ENCODE data around the gene ARHGEF38.

Gene ARHGEF38

DNA sequence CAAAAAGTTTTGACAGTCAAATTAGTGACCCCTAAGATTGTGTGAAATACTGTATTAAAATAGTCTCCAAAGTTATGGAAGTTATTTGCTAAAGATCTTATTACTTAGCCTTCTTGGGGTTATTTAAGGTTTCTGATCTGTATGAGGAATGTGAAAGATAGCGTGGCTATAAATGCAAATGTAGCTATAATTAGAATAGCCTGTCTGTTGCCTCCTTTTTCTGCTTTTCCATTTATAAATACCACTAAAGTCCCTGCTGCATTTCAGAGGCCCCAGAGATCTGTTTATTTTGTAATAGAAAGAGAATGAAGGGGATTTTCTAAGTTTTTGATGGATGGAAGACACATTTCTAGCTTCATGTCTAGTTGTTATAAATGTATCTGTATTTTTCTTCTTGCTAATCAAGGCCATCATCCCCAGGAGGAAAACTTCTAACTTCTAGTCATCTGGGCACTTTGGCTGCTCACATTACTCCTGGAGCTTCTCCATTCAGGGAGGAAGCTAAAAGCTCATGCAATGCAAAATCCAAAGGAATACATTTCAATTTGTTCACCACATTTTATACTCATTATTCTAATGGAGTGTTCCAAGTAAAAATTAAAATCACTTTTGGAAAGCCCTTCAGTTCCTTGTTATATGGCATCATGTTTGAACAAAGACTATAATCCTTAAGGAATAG lies 82.1 kb downstream of the ARHGEF38 start:
- intact Hi-C loops (cut with DNase I): no loop called here
- DNase-seq: no peak

DNA sequence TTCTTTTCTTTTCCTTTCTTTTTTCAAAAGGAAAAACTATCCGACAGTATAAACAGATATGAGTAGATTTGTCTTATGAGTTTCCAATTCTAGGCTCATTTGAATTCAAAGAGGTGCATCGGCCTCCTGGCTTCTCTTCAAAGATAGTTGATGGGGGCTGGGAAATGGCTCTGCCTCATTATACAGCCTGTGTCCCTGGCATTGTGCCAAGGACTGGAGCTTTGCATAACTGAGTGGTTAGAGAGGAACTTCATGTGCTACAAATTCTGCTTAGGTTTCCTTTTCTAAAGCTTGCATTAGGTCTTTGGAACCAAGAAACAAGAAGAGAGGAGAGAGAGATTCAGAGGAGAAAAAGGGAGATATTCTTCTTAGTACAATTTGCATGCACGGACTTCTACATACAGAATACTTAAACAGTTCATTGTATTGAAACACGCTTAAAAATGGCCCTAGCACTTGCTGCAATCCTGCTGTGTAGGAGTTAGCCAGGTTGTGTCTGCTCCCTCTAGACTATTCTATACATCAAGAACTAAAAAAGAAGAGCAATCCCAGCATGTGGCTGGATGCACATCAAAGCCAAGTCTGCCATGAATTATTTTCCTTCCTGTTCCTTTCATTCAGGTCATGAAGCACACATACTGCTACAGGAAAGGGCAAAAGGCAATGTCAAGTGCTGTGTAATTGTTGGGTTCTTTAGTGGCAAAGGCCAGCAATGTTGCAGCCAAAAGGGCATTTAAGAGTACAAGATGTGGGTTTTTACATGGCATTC lies 85.2 kb downstream of the ARHGEF38 start:
- peak; percentile 32 to 91 (median 75) for DNase-seq
- intact Hi-C loops (cut with DNase I): no loop called here

DNA sequence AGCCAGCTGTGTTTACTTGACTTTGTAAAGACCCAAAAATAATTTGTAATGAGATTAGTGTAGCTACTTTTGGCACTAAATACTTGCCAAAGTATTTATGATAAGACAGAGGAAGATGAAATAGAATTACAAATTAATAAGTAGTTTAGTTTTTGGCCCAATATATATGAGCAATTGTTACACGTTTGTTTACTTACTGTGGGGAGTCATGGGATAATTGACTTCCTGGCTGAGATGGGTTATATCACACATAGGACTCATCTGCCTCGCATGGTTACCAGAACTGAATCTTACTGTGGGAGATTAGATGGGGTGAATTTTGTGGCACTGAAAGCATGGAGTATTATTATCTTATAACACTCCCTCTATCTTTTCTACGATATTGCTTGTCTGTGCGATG lies 89.4 kb downstream of the ARHGEF38 start:
- intact Hi-C loops (cut with DNase I): no loop called here
- no peak for DNase-seq

DNA sequence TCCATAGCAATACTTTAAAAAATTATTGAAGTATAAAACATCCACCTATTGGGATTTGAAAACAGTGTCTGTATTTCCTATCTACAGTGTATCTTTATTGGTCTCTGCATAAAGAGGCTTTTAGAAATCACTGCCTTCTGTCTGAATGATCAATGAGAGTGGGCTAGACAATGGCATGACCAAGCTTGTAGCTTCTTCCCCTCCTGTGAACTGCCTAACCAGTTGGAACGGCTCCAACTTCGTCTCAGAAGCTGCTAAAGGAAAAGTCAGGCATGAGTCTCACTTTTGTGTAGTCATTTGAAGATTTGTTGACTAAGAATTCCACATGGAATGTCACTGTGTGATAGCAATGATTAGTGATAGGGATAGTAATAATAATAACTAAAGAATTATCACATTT lies 91.8 kb downstream of the ARHGEF38 start:
- intact Hi-C loops (cut with DNase I): no loop called here
- DNase-seq: no peak

DNA sequence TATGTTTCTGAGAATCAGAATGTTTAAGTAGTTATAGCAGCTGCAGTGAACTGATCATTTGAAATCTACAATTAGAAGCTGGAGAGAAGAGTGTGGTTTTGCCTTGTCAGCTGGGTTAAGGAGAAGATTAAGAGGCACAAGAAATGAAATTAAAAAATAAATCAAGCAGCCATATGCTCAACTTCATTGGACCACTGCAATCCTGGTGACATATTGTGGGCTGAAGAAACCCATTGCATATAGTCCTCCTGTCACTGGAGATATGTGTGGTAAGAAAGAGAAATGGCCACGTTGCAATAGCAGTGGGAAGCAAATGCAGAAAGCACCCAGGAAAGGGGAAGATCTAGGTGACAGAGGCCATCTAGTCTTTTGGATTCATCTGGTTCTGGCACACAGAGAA lies 93.0 kb downstream of the ARHGEF38 start:
- DNase-seq: no peak
- intact Hi-C loops (cut with DNase I): no loop called here

DNA sequence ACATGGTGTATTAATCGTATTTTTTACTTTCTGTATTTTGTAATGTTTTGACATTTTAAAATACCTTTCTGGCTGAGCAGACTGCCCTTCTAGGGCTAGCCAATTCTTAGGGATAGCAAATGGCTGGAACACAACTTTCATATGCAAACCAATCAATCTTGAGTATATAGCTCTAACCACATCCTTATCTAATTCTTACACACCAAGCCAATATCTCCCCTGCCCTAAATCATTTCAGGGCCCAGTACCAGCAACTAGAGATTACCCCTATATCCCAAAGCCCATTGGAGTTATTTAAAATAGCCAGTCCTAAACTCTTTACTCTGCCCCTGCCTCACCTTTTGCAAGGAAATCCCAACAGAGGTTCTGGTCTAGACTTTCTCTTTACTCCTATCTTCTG lies 97.8 kb downstream of the ARHGEF38 start:
- DNase-seq: no peak
- intact Hi-C loops (cut with DNase I): no loop called here

DNA sequence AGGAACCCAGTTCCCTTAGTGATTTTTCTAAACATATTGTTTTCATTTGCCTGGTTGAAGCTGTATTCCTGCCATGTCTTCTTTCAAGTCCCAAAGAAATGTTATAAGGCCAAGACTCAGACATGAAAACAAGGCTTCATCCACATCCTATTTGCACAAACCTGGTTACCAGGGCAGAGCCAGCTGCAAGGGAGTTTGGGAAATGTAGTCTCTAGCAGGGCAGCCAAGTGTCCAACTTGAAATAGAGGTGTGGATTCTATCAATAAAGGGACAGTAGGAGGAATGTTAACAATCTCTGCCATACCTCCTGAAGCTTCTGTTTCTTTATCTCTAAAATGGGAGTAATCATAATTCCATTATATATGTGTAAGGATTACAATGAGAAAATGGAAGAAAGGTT lies 99.5 kb downstream of the ARHGEF38 start:
- intact Hi-C loops (cut with DNase I): no loop called here
- DNase-seq: no peak

DNA sequence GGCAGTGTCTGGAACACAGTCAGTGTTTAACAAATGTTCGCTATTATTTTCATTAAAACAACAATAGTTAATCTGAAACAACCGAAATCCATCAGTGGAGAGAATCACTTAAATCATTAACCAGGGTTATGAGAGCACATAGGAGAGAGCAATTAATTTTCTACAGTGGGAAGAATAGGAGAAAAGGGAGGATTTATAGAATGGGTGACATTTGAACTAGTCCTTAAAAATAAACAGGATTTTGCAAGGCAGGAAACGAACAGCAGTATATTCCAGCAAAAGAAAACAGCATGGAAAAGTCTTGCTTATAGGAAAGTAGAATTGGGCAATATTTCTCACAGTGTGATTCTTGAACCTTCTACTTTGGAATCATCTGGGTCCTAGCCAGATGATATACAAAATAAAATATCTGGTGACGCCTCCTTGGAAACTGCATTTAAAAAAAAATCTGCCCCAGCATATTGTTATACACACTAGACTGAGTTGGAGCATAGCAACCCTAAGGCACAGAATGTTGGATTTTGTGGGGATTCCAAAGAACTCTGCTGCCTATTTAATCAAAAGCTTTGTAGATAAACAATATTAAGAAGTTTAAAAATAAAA lies 100.0 kb downstream of the ARHGEF38 start:
- no peak for DNase-seq
- intact Hi-C loops (cut with DNase I): no loop called here

DNA sequence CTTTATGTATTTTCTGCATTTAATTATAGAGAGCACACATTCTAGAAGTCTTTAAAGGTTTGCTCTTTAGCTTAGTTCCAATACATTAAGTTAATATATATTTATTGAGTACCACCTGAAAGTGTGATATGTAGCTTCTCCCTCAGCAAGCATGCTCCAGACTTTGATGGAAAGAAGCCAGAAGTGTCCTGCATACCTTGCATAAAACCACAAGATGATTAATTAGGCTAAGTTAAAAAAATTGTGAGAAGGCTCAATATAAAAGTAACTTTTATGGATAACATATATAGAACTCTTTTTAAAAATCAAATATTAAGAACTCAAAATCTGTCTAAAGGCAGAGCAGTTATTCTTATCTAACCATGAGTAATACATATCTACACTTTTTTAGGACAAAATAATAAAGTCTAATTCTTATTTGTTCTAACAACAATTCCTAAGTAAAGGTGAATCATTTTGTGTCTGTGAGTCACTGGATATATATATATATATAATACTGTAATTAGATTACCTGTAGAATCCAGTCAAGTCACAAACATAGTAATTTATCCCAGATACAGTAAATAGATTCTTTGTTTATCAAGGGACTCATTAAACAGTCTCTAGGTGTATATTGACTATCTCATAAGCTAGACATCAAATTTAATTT lies 104.8 kb downstream of the ARHGEF38 start:
- no peak for DNase-seq
- intact Hi-C loops (cut with DNase I): no loop called here

DNA sequence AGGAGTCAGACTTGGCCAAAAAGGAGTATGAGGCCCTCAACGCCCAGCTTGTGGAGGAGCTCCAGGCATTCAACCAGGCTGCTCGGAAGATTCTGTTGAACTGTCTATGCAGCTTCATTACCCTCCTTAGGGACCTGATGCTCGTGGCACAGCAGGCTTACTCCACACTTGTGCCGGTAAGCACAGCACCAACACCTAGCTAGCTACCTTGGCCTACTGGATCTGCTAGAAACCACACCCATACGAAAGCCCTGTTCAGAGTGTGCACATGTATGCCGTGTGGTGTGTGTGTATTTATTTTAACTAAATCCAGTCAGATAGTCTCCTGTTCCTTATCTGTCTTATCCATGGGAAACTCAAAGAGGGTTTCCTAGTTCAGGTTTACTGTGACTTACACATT lies 106.8 kb downstream of the ARHGEF38 start:
- DNase-seq: no peak
- intact Hi-C loops (cut with DNase I): no loop called here

DNA sequence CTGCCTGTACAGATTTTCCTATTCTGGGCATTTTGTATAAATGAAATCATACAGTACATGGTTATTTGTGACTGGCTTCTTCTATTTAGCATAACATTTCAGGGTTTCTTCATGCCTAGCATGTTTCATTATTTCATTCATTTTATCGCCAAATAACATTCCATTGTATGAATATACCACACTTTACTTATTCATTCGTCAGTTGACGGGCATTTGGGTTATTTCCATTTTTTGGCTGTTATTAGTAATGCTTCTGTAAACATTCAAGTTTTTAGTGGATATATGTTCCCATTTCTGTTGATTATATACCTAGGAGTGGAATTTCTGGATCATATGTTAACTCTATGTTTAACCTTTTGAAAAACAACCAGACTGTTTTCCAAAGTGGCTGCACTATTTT lies 108.6 kb downstream of the ARHGEF38 start:
- DNase-seq: no peak
- intact Hi-C loops (cut with DNase I): no loop called here

DNA sequence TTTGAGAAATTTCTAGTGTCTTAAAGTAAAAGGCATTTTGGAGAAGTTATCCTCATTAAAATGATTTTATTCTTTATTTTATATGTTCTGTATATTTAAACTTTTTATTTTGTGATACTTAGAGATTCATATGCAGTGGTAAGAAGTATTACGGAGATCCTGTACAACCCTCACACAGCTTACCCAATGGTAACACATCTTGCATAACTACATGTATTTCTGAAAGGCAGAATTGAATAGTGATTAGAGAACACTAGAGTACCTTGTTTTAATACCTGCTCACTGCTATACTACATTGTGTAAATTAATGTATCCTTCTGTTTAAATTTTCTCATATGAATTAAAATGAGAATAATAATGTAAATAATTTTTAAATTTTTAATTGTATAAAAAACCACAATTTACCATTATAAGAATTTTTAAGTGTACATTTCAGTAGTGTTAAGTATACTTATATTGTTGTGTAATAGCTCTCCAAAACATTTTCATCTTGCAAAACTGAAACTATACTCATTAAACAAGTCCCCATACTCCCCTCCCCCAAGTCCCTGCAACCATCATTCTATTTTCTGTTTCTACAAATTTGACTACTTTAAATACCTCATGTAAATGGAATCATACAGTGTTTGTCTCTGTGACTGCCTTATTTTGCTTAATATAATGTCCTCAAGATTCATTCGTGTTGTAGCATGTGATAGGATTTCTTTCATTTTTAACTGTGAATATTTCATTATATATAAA lies 110.7 kb downstream of the ARHGEF38 start:
- intact Hi-C loops (cut with DNase I): no loop called here

DNA sequence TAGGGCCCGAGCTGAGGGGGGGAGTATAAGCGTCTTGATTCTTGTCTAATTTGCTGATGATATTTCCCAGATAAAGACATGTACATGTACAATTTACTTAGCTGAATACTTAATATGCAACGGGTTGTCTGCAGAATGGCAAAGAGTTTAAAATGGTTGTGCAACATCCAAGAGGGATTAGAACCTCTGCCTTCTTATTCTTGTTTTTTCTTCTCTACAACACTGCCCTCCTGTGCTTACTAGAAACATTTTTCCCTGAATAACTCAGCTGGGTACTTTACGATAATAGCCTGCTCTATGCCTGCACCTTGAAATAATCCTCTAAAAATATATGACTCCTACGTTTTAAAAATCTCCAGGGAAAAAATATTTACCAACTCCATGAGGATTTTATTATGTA lies 114.3 kb downstream of the ARHGEF38 start:
- intact Hi-C loops (cut with DNase I): no loop called here
- no peak for DNase-seq

More for the DNA sequence above, 110.7 kb downstream of the ARHGEF38 start:
- no peak for DNase-seq

DNA sequence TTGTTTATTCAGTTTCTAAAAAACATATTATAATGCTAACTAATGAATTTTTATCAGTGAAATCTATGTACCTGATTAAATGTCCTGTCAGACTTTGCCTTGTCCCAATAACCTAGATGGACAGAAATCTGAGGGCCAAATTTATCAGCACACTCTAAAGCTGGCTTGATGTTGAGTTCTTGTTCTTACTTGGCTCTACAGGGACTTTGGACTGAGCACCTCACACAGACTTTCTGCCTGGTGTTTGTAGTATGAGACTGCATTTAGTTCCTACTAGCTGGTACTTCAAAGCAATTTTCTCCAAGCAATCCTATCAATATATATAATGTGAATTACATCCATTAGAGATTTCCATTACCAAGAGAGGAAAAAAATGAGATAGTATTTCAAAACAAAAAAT lies 118.3 kb downstream of the ARHGEF38 start:
- no peak for DNase-seq
- intact Hi-C loops (cut with DNase I): no loop called here

DNA sequence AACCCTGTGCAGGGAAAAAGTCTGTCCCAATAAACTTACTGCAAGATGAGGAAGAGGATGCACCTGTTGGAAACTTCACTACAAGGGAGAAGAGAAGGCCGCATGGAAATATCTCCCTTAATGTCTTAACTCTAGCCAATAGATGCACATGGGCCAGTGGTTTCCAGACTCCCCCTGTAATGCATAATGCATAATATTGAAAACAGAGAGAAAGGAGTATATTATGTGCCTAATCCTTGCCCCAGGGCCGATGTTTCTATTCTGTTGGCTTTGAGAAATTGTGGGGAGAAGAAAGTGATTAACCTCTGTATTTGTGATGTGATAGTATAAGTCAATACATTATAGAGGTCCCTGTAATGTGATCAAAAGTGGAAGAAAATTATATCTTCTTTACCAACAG lies 118.9 kb downstream of the ARHGEF38 start:
- DNase-seq: no peak
- intact Hi-C loops (cut with DNase I): no loop called here

DNA sequence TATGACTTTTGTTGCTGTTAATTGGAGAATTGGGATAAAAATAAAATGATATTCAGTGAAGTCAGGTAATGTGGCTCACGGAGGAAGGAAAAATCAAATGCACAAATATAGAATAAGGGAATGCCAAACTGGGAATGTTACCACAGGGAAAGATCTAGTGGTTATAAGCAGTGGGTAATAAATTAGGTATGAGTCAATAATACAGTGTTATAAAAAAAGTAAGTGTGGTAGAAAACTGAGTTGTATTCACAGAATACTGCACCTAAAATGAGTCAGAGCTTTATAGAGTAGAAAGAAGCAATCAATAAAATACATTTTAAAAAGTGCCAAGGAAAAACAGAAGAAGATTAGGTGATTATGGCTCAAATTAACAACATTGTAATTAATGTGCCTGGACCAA lies 121.6 kb downstream of the ARHGEF38 start:
- no peak for DNase-seq
- intact Hi-C loops (cut with DNase I): no loop called here

DNA sequence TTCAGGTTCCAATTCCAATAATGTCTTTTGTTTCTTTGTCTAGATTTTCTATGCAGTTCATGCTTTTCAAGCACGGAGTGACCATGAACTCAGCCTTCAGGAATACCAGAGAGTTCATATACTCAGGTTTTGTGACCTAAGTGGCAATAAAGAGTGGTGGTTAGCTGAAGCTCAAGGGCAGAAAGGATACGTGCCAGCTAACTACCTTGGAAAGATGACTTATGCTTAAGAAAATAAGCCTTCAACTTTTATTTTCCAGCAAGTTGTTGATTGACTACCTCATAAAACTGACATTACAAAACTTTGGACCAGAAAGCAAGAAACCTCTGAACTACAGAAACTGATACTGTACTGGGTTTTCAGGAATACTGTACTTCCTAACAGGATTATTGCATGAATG lies 125.3 kb downstream of the ARHGEF38 start:
- no peak for DNase-seq
- intact Hi-C loops (cut with DNase I): no loop called here

DNA sequence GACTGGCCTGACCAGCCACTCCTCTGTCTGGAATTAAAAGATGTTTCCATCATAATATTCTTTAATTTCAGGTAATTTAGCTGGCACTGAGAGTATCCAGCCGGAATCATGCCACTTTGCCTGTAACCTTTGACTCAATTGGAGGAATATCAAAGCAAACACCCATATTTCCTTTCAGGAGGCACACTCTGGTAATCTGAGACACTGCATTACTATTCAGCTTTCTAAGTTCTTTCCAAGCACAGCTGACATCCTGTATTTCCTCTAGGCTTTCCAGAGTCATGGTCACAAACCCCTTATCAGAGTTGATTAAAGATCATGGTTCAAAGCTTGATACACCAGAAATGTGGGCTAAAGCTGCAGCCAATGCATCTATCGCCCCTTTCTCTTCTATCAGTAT lies 126.8 kb downstream of the ARHGEF38 start:
- no peak for DNase-seq
- intact Hi-C loops (cut with DNase I): no loop called here

DNA sequence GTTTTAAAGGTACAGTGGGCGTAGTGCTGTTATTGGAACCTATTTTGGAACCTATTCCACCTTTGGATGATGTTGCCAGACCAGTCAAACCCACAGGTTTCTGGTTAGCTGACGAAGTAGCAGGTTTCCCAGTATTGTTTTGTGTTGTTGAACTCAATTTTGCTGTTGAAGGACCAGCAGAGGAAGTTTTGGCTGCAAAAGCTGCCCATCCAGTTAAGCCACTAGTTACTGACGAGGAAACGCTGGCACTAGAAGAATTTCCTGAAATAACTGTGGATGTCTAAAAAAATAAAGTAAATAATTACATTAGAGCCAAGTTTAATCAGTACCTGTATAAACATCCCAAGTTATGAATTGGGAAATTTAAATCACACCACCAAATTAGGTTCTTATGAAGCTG lies 130.6 kb downstream of the ARHGEF38 start:
- intact Hi-C loops (cut with DNase I): no loop called here
- no peak for DNase-seq

DNA sequence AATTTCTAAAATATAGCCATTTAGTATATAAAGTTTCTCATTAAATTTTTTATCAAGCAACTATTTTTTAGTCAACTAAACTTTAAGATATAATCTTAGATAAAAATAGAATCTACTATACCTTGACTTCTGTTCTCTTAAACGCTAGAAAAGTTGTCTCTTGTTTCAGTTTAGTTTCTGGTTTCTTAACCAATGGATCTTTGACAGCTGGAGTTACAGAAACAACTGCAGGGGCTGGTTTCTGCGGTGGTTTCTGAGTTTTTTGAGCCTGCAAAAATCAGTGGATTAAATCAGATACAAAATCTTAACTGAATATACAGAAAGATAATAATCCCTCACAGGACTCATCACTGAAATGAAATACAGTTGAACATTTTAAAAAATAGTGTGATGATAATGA lies 134.2 kb downstream of the ARHGEF38 start:
- intact Hi-C loops (cut with DNase I): no loop called here
- no peak for DNase-seq
